ENCODE results near the gene TRIM68. TPM values are rescaled to one million over a fixed set of nuclear protein-coding genes. Genes with fewer than 3 reads are reported as not detected.
A peak's percentile ranks its signal among the peaks of the same experiment; 100 is the strongest.

Gene TRIM68
- total RNA-seq, 3 donors from 2014 or later (not counting 1 experiment from before 2014, with no cell fraction given), result 7.6 to 14.7 (median 9.8) TPM

GRCh38 chr11:4559527-4560440, 48.2 kb downstream of the TRIM68 start:
- H3K9me3 Mint-ChIP-seq, result peaks cover 0 to 3% of the 10 kb centered on the region in 2 donors

GRCh38 chr11:4551346-4551979, 56.6 kb downstream of the TRIM68 start:
- H3K27ac Mint-ChIP-seq, result no peak overlapping the region

More at GRCh38 chr11:4559527-4560440, 48.2 kb downstream of the TRIM68 start:
- Histone ChIP-seq H3K27me3 (ENCODE audit: control insufficient read depth, insufficient read depth, low read length) (no peaks in the 10 kb centered on the region), H3K27ac (ENCODE audit: low read length) (no peak overlapping the region), H3K4me1 (ENCODE audit: control insufficient read depth, insufficient read depth, low read length) (no peaks in the 10 kb centered on the region), H3K9me3 (ENCODE audit: control insufficient read depth, insufficient read depth, low read length) (no peaks in the 10 kb centered on the region), H3K36me3 (ENCODE audit: control insufficient read depth, insufficient read depth, low read length) (no peaks in the 10 kb centered on the region), H3K4me3 (ENCODE audit: low read length) (no peak overlapping the region)
- intact Hi-C loops (cut with micrococcal nuclease), result no loop called here
- Mint-ChIP-seq H3K4me3 (no peak overlapping the region), H3K36me3 (no peaks in the 10 kb centered on the region), H3K4me1 (no peaks in the 10 kb centered on the region), H3K27ac (no peak overlapping the region), H3K27me3 (ENCODE audit: low read depth in 2 of 2) (peaks cover 20 to 26% of the 10 kb centered on the region in 2 donors)
- no peak for TF ChIP-seq CTCF (IDR thresholded peaks at IDR 0.05)
- no peak for DNase-seq
- WGBS (ENCODE audit: insufficient coverage), result 85% methylated on average over 8 of the region's 8 CpGs
- no peak for ATAC-seq

More at GRCh38 chr11:4551346-4551979, 56.6 kb downstream of the TRIM68 start:
- Histone ChIP-seq H3K27me3 (ENCODE audit: control insufficient read depth, insufficient read depth, low read length) (no peaks in the 10 kb centered on the region), H3K4me1 (ENCODE audit: control insufficient read depth, insufficient read depth, low read length) (no peaks in the 10 kb centered on the region), H3K36me3 (ENCODE audit: control insufficient read depth, insufficient read depth, low read length) (no peaks in the 10 kb centered on the region), H3K4me3 (ENCODE audit: low read length) (no peak overlapping the region), H3K27ac (ENCODE audit: low read length) (no peak overlapping the region), H3K9me3 (ENCODE audit: control insufficient read depth, insufficient read depth, low read length) (peaks cover 3% of the 10 kb centered on the region)
- Mint-ChIP-seq H3K4me3 (no peak overlapping the region), H3K27me3 (ENCODE audit: low read depth in 2 of 2) (peaks cover 7 to 25% of the 10 kb centered on the region in 2 donors), H3K9me3 (no peaks in the 10 kb centered on the region), H3K4me1 (no peaks in the 10 kb centered on the region), H3K36me3 (no peaks in the 10 kb centered on the region)
- intact Hi-C loops (cut with micrococcal nuclease), result no loop called here
- DNase-seq, result peak in 1 of 2 donors; percentile 12
- 83% methylated on average over 8 of the region's 8 CpGs for WGBS (ENCODE audit: insufficient coverage)
- TF ChIP-seq CTCF (IDR thresholded peaks at IDR 0.05), result no peak
- no peak for ATAC-seq

Other genes with a start within 250 kb of the TRIM68 start
- gene OR52B4, start 239.8 kb downstream of the TRIM68 start, total RNA-seq, result not detected
- gene TRIM21, start 214.5 kb downstream of the TRIM68 start, total RNA-seq, result 10 to 100 TPM; 27.1 to 34.6 (median 32.0) TPM
- gene OR52K2, start 158.9 kb downstream of the TRIM68 start, total RNA-seq, result not detected
- gene OR52K1, start 125.6 kb downstream of the TRIM68 start, total RNA-seq, result not detected
- gene OR52M1, start 63.0 kb downstream of the TRIM68 start, total RNA-seq, result not detected
- not detected for gene OR52I2, start 26.5 kb downstream of the TRIM68 start, total RNA-seq
- not detected for gene OR52I1, start 14.2 kb downstream of the TRIM68 start, total RNA-seq
- gene OR51D1, start 29.2 kb upstream of the TRIM68 start, total RNA-seq, result not detected
- gene OR51E1, start 35.8 kb upstream of the TRIM68 start, total RNA-seq, result not detected
- not detected for gene OR51E2, start 89.6 kb upstream of the TRIM68 start, total RNA-seq
- not detected for gene MMP26, start 96.6 kb upstream of the TRIM68 start, total RNA-seq
- not detected for gene OR51F1, start 161.7 kb upstream of the TRIM68 start, total RNA-seq
- gene OR52R1, start 196.1 kb upstream of the TRIM68 start, total RNA-seq, result not detected
- not detected for gene OR51F2, start 213.1 kb upstream of the TRIM68 start, total RNA-seq
- not detected for gene OR51S1, start 241.0 kb upstream of the TRIM68 start, total RNA-seq